ENCODE measurements around the gene ADAMTSL1. TPM values are rescaled to one million over a fixed set of nuclear protein-coding genes. Genes with fewer than 3 reads are reported as not detected.
A peak's percentile ranks its signal among the peaks of the same experiment; 100 is the strongest.

Gene ADAMTSL1
- polyA plus RNA-seq, 10 donors = 10.8 to 27.8 (median 16.3) TPM

- DNase-seq = no peak
Measured at GRCh38 chr9:18739127-18739526, 265.2 kb downstream of the ADAMTSL1 start.

- no peak for DNase-seq
Measured at GRCh38 chr9:18739641-18740318, 265.8 kb downstream of the ADAMTSL1 start.

GRCh38 chr9:18741359-18741758, 267.4 kb downstream of the ADAMTSL1 start:
- DNase-seq = no peak

GRCh38 chr9:18741945-18742344, 268.0 kb downstream of the ADAMTSL1 start:
- no peak for DNase-seq

GRCh38 chr9:18743421-18743820, 269.5 kb downstream of the ADAMTSL1 start:
- no peak for DNase-seq

- no peak for DNase-seq
Measured at GRCh38 chr9:18743971-18744370, 270.0 kb downstream of the ADAMTSL1 start.

GRCh38 chr9:18745710-18746109, 271.8 kb downstream of the ADAMTSL1 start:
- DNase-seq = peak in 1 of 3 donors; percentile 50

GRCh38 chr9:18746631-18747030, 272.7 kb downstream of the ADAMTSL1 start:
- DNase-seq = no peak

- DNase-seq = no peak
Measured at GRCh38 chr9:18747595-18747994, 273.6 kb downstream of the ADAMTSL1 start.

- DNase-seq = no peak
Measured at GRCh38 chr9:18748251-18748701, 274.3 kb downstream of the ADAMTSL1 start.

GRCh38 chr9:18749711-18750110, 275.8 kb downstream of the ADAMTSL1 start:
- DNase-seq = no peak

GRCh38 chr9:18753904-18754303, 280.0 kb downstream of the ADAMTSL1 start:
- DNase-seq = no peak

GRCh38 chr9:18754537-18754936, 280.6 kb downstream of the ADAMTSL1 start:
- no peak for DNase-seq

GRCh38 chr9:18755263-18755662, 281.3 kb downstream of the ADAMTSL1 start:
- DNase-seq = no peak

GRCh38 chr9:18756712-18757125, 282.8 kb downstream of the ADAMTSL1 start:
- DNase-seq = no peak

- no peak for DNase-seq
Measured at GRCh38 chr9:18759827-18760226, 285.9 kb downstream of the ADAMTSL1 start.

GRCh38 chr9:18761742-18762300, 287.9 kb downstream of the ADAMTSL1 start:
- no peak for DNase-seq

- no peak for DNase-seq
Measured at GRCh38 chr9:18766989-18767550, 293.1 kb downstream of the ADAMTSL1 start.

- DNase-seq = no peak
Measured at GRCh38 chr9:18768951-18769622, 295.1 kb downstream of the ADAMTSL1 start.

- no peak for DNase-seq
Measured at GRCh38 chr9:18770131-18770908, 296.4 kb downstream of the ADAMTSL1 start.

GRCh38 chr9:18771011-18771410, 297.1 kb downstream of the ADAMTSL1 start:
- DNase-seq = peak in 2 of 3 donors; percentile 58 to 87

- DNase-seq = peak in 1 of 3 donors; percentile 59
Measured at GRCh38 chr9:18771763-18772162, 297.8 kb downstream of the ADAMTSL1 start.
